Left lung (tissue), 10 donors: ENCODE results near the gene LMNB1. TPM values are rescaled to one million over a fixed set of nuclear protein-coding genes. Genes with fewer than 3 reads are reported as not detected.

ENCODE experiments used
- ATAC-seq: fragments of 200-7000 bp; cut with Tn5 transposase; one replicate; pipeline ENCODE4 v1.9.1; 2020; ENCODE audit warnings: moderate library complexity
- DNase-seq, 4 donors: peaks; one replicate each; pipeline ENCODE4 v3.0.0-alpha.2; 2013 to 2020
- H3K27ac ChIP-seq, 2 donors: fragments of 200-600 bp; sonication (generic) in 1 of 2; one replicate each; pipeline versions ENCODE4 v1.5.0 to v1.8.0; 2020 to 2021
- H3K27me3 ChIP-seq, 2 donors: fragments of 200-600 bp; sonication (generic) in 1 of 2; one replicate each; pipeline versions ENCODE4 v1.5.0 to v1.8.0; 2020 to 2021
- H3K36me3 ChIP-seq, 2 donors: fragments of 200-600 bp; sonication (generic) in 1 of 2; one replicate each; pipeline versions ENCODE4 v1.5.0 to v1.8.0; 2020 to 2021
- H3K4me1 ChIP-seq, 2 donors: fragments of 200-600 bp; one replicate each; pipeline ENCODE4 v1.8.0; 2021
- H3K4me3 ChIP-seq, 2 donors: fragments of 200-600 bp; sonication (generic) in 1 of 2; one replicate each; pipeline versions ENCODE4 v1.5.0 to v1.8.0; 2020 to 2021; ENCODE audit warnings: mild to moderate bottlenecking in 1 of 2
- H3K9me3 ChIP-seq, 2 donors: fragments of 200-600 bp; sonication (generic) in 1 of 2; one replicate each; pipeline versions ENCODE4 v1.5.0 to v1.8.0; 2020 to 2021
- CTCF ChIP-seq, 2 donors: fragments of 200-600 bp; sonication (generic) in 1 of 2; IDR thresholded peaks; one replicate each; pipeline versions ENCODE4 v1.5.0 to v1.8.0; 2021; ENCODE audit warnings: antibody characterized with exemption in 2 of 2
- intact Hi-C, 2 donors: fragments of 100-400 bp; cut with DNase I; formaldehyde crosslinking; loops; one replicate each; pipeline versions ENCODE4 v1.11.2 to v1.14.2; 2022
- polyA plus RNA-seq, 6 donors: library from polyadenylated mRNA; unstranded; fragments of 120-200 nt; gene quantifications; one replicate each; pipeline ENCODE4 v1.2.1, GENCODE V29; 2013; ENCODE audit not compliant: insufficient read length in 6 of 6
- total RNA-seq, 2 donors: library from RNA; stranded (reverse); fragmentation: NEBNext Ultra II Directional; extraction: Animal tissue kit (Norgen Biotek cat#: 25700); gene quantifications; one replicate each; pipeline ENCODE4 v1.2.1, GENCODE V29; 2021
- donor health status: DM: no; HTN: yes; CAD: no.
- donor health status: DM: no; HTN: no; CAD: no.

Gene LMNB1
- total and polyA plus RNA-seq, 8 donors, result 23.2 to 175 (median 96.3) TPM

GRCh38 chr5:126847456-126847820 lies 70.5 kb downstream of the LMNB1 start:
- no peak for TF ChIP-seq CTCF (IDR thresholded peaks at IDR 0.05)
- no peaks in the 10 kb centered on the region for H3K9me3 ChIP-seq
- peaks cover 0 to 9% of the 10 kb centered on the region in 2 donors for H3K4me1 ChIP-seq
- no peak for DNase-seq
- no peaks in the 10 kb centered on the region for H3K27me3 ChIP-seq
- no peak for ATAC-seq
- H3K4me3 ChIP-seq, result no peak overlapping the region
- intact Hi-C loops, result no loop called here
- H3K27ac ChIP-seq, result no peak overlapping the region
- H3K36me3 ChIP-seq, result no peaks in the 10 kb centered on the region

- no peak overlapping the region for H3K27ac ChIP-seq
- intact Hi-C loops, result no loop called here
- H3K27me3 ChIP-seq, result no peaks in the 10 kb centered on the region
- peaks cover 0 to 9% of the 10 kb centered on the region in 2 donors for H3K4me1 ChIP-seq
- DNase-seq (no peak), ATAC-seq (peak; percentile 8)
- no peaks in the 10 kb centered on the region for H3K36me3 ChIP-seq
- no peaks in the 10 kb centered on the region for H3K9me3 ChIP-seq
- TF ChIP-seq CTCF (IDR thresholded peaks at IDR 0.05), result no peak
- H3K4me3 ChIP-seq, result no peak overlapping the region
Observed at GRCh38 chr5:126847826-126848251, 70.9 kb downstream of the LMNB1 start.

GRCh38 chr5:126848253-126848652 lies 71.3 kb downstream of the LMNB1 start:
- no peak overlapping the region for H3K27ac ChIP-seq
- DNase-seq (no peak), ATAC-seq (no peak)
- H3K27me3 ChIP-seq, result no peaks in the 10 kb centered on the region
- no peaks in the 10 kb centered on the region for H3K9me3 ChIP-seq
- H3K4me1 ChIP-seq, result peaks cover 0 to 9% of the 10 kb centered on the region in 2 donors
- intact Hi-C loops, result no loop called here
- no peak for TF ChIP-seq CTCF (IDR thresholded peaks at IDR 0.05)
- no peaks in the 10 kb centered on the region for H3K36me3 ChIP-seq
- no peak overlapping the region for H3K4me3 ChIP-seq

GRCh38 chr5:126849101-126849678 lies 72.3 kb downstream of the LMNB1 start:
- no peak overlapping the region for H3K4me3 ChIP-seq
- peaks cover 0 to 9% of the 10 kb centered on the region in 2 donors for H3K4me1 ChIP-seq
- no peaks in the 10 kb centered on the region for H3K27me3 ChIP-seq
- intact Hi-C loops, result no loop called here
- H3K9me3 ChIP-seq, result no peaks in the 10 kb centered on the region
- TF ChIP-seq CTCF (IDR thresholded peaks at IDR 0.05), result no peak
- no peak for ATAC-seq
- no peak overlapping the region for H3K27ac ChIP-seq
- no peaks in the 10 kb centered on the region for H3K36me3 ChIP-seq
- no peak for DNase-seq

GRCh38 chr5:126851501-126852011 lies 74.6 kb downstream of the LMNB1 start:
- no peak for DNase-seq
- intact Hi-C loops, result no loop called here
- Histone ChIP-seq H3K27ac (peak overlapping the region in 1 of 2 donors; percentile 29), H3K27me3 (no peaks in the 10 kb centered on the region), H3K4me1 (no peaks in the 10 kb centered on the region), H3K4me3 (no peak overlapping the region), H3K9me3 (no peaks in the 10 kb centered on the region), H3K36me3 (no peaks in the 10 kb centered on the region)
- peak; percentile 26 for ATAC-seq
- TF ChIP-seq CTCF (IDR thresholded peaks at IDR 0.05), result no peak
